Hepatocyte (in vitro differentiated cells): ENCODE results near the gene ENTPD2.

Experiments used
- EZH2phosphoT487 ChIP-seq: fragments of 200-600 bp; sonication (generic); IDR thresholded peaks from one replicate; pipeline ENCODE4 v1.6.1; 2018; ENCODE audit warnings: antibody characterized with exemption, mild to moderate bottlenecking, low read depth, moderate library complexity; ENCODE audit not compliant: unreplicated experiment, severe bottlenecking
- TF ChIP-seq, protein P1 (sequence below): fragments of 200-600 bp; sonication (generic); IDR thresholded peaks from 2 replicates; pipeline ENCODE4 v1.5.1; 2016; ENCODE audit warnings: antibody characterized with exemption, mild to moderate bottlenecking; ENCODE audit not compliant: poor library complexity

DNA sequence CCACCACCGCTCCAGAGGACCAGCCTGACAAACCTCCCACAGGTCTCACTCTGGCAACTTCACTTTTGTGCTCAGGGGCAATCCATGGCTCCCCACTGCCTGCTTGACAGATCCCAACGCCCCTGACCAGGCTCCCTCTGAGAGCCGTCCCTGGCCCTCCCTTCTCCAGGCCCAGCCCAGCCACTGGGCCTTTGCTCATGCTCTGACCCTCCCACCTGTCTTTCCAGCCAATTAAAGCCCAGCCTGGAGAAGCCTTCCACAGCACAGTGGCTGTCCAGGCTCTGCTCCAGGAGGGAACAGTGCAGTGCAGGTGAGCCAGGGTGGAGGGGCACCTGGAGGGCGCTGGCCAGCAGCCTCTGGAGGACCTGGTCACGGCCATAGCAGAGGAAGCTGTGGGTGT, 3.3 kb downstream of the ENTPD2 start:
- TF ChIP-seq, protein P1, sequence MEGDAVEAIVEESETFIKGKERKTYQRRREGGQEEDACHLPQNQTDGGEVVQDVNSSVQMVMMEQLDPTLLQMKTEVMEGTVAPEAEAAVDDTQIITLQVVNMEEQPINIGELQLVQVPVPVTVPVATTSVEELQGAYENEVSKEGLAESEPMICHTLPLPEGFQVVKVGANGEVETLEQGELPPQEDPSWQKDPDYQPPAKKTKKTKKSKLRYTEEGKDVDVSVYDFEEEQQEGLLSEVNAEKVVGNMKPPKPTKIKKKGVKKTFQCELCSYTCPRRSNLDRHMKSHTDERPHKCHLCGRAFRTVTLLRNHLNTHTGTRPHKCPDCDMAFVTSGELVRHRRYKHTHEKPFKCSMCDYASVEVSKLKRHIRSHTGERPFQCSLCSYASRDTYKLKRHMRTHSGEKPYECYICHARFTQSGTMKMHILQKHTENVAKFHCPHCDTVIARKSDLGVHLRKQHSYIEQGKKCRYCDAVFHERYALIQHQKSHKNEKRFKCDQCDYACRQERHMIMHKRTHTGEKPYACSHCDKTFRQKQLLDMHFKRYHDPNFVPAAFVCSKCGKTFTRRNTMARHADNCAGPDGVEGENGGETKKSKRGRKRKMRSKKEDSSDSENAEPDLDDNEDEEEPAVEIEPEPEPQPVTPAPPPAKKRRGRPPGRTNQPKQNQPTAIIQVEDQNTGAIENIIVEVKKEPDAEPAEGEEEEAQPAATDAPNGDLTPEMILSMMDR = no peak
- TF ChIP-seq EZH2phosphoT487 = no peak
